K562 (cell line): ENCODE measurements around the gene YBX2. TPM values are rescaled to one million over a fixed set of nuclear protein-coding genes. Genes with fewer than 3 reads are reported as not detected.
A peak's percentile ranks its signal among the peaks of the same experiment; 100 is the strongest.

Experiments
- CTCFL ChIP-seq: IDR thresholded peaks from 2 replicates; pipeline ENCODE4 v1.6.1; 2011; ENCODE audit warnings: borderline replicate concordance, low read depth, mild to moderate bottlenecking, moderate library complexity, low read length; ENCODE audit not compliant: insufficient read depth, poor library complexity, severe bottlenecking
- DACH1 ChIP-seq: fragments of 450-650 bp; IDR thresholded peaks from 2 replicates; pipeline ENCODE4 v1.6.1; 2018; ENCODE audit not compliant: partially characterized antibody
- HNRNPK ChIP-seq: fragments of 200-400 bp; formaldehyde crosslinking; IDR thresholded peaks from one replicate; pipeline ENCODE4 v1.6.1; 2018; ENCODE audit warnings: mild to moderate bottlenecking, low read depth, low read length; ENCODE audit not compliant: poor library complexity, severe bottlenecking
- L3MBTL2 ChIP-seq: fragments of 450-650 bp; IDR thresholded peaks from 2 replicates; pipeline ENCODE4 v1.6.1; 2016; ENCODE audit warnings: mild to moderate bottlenecking, moderate library complexity
- MAX ChIP-seq: sonication (generic); formaldehyde crosslinking; IDR thresholded peaks from 2 replicates; pipeline ENCODE4 v1.9.0; 2022; ENCODE audit warnings: mild to moderate bottlenecking, missing genetic modification reagents
- MXD1 ChIP-seq: fragments of 250-450 bp; sonication (Bioruptor Pico); IDR thresholded peaks from 2 replicates; pipeline ENCODE4 v1.8.0; 2021; ENCODE audit warnings: borderline replicate concordance, mild to moderate bottlenecking, moderate library complexity; ENCODE audit not compliant: poor library complexity, severe bottlenecking
- MYC ChIP-seq, 2 experiments: fragments of 250-450 bp in 1 of 2; sonication (Bioruptor Pico) in 1 of 2; IDR thresholded peaks; 2 replicates each; pipeline versions ENCODE4 v1.5.1 to v1.6.1; 2012 to 2021; ENCODE audit warnings: low read depth in 2 of 2, borderline replicate concordance in 1 of 2, improper control_type of control experiment in 1 of 2, low read length in 1 of 2, mild to moderate bottlenecking in 1 of 2, moderate library complexity in 1 of 2
- NCOR1 ChIP-seq: fragments of 450-650 bp; IDR thresholded peaks from 2 replicates; pipeline ENCODE4 v1.6.1; 2016; ENCODE audit warnings: mild to moderate bottlenecking, moderate library complexity
- PRDM10 ChIP-seq: fragments of 450-650 bp; IDR thresholded peaks from 2 replicates; pipeline ENCODE4 v1.6.1; 2018; ENCODE audit not compliant: partially characterized antibody
- PURB ChIP-seq: sonication (generic); formaldehyde crosslinking; IDR thresholded peaks from 2 replicates; pipeline ENCODE4 v1.9.0; 2021; ENCODE audit warnings: low read depth, mild to moderate bottlenecking, missing genetic modification reagents
- TAL1 ChIP-seq: fragments of 450-650 bp; IDR thresholded peaks from 2 replicates; pipeline ENCODE4 v1.6.1; 2016; ENCODE audit warnings: mild to moderate bottlenecking
- TCF3 ChIP-seq: sonication (generic); formaldehyde crosslinking; IDR thresholded peaks from 2 replicates; pipeline ENCODE4 v1.4.0; 2020; ENCODE audit warnings: mild to moderate bottlenecking, missing genetic modification reagents
- TEAD1 ChIP-seq, 2 experiments: fragments of 450-650 bp in 1 of 2; sonication (generic) in 1 of 2; formaldehyde crosslinking; IDR thresholded peaks; 2 replicates each; pipeline versions ENCODE4 v1.4.0 to v1.8.0; 2020 to 2022; ENCODE audit warnings: mild to moderate bottlenecking in 2 of 2, missing genetic modification reagents in 1 of 2
- TFAP4 ChIP-seq: sonication (generic); formaldehyde crosslinking; IDR thresholded peaks from 2 replicates; pipeline ENCODE4 v1.8.0; 2022; ENCODE audit warnings: missing genetic modification reagents, mild to moderate bottlenecking, moderate library complexity, borderline replicate concordance
- USF1 ChIP-seq: sonication (generic); formaldehyde crosslinking; IDR thresholded peaks from 2 replicates; pipeline ENCODE4 v1.9.0; 2022; ENCODE audit warnings: mild to moderate bottlenecking, missing genetic modification reagents
- ZNF175 ChIP-seq: fragments of 200-800 bp; sonication (Bioruptor generic); IDR thresholded peaks from 2 replicates; pipeline ENCODE4 v1.6.1; 2016; ENCODE audit warnings: low read depth, mild to moderate bottlenecking, missing genetic modification characterization, missing compliant biosample characterization
- ZNF384 ChIP-seq: IDR thresholded peaks from 2 replicates; pipeline ENCODE4 v1.6.1; 2012; ENCODE audit warnings: low read depth, low read length, improper control_type of control experiment
- ZNF707 ChIP-seq: fragments of 250-450 bp; sonication (Bioruptor Pico); conservative IDR thresholded peaks from 2 replicates; pipeline ENCODE4 v1.8.0; 2022; ENCODE audit warnings: inconsistent platforms, mild to moderate bottlenecking, moderate library complexity
- polyA plus RNA-seq, 8 experiments: library from polyadenylated mRNA; depleted of rRNA in 4 of 8; stranded (reverse) in 5 of 8; unstranded in 3 of 8; fragments of >200 nt; fragmentation: Nextera tagmentation in 2 of 8; fragmentation: Illumina TruSeq in 1 of 8; extraction: Ambion mirVana in 2 of 8; extraction: Trizol in 1 of 8; gene quantifications; 2 replicates each; pipeline versions ENCODE4 v1.2.1 to v1.2.3, GENCODE V29; 2011 to 2014; ENCODE audit warnings: inconsistent platforms in 1 of 8, missing spikeins in 1 of 8
- total RNA-seq, 7 experiments: library from RNA; depleted of rRNA in 6 of 7; stranded (reverse); fragments of >200 nt in 6 of 7; fragmentation: Illumina TruSeq in 2 of 7; extraction: Trizol in 2 of 7; gene quantifications; 2 replicates each; pipeline versions ENCODE4 v1.2.1 to v1.2.3, GENCODE V29; 2011 to 2021; ENCODE audit warnings: low replicate concordance in 1 of 7

Gene YBX2
- total and polyA plus RNA-seq, 9 of the 15 experiments (the other 6 are each of a cell fraction or from before 2014, with no cell fraction given): 0.03 to 0.59 (median 0.27) TPM; not detected in 6

- TF ChIP-seq PRDM10 (no peak), DACH1 (peak; percentile 66), NCOR1 (peak; percentile 26; the same call in 1 of the 2 replicates), HNRNPK (no peak), TFAP4 (CRISPR knock-in tag) (peak; percentile 97), MYC (IDR thresholded peaks at IDR 0.05; ENCODE audit: low read depth, low read length) (peak; percentile 58; the same call in 1 of the 2 replicates), MYC (CRISPR knock-in tag; IDR thresholded peaks at IDR 0.05; ENCODE audit: borderline replicate concordance, low read depth) (no peak), MAX (peak; percentile 66), MXD1 (CRISPR knock-in tag) (no peak), PURB (CRISPR knock-in tag) (no peak), ZNF175 (CRISPR knock-in tag) (0 out of 2 replicates have a peak, but pooled peaks have one; percentile 25), L3MBTL2 (peak; percentile 23; the same call in 1 of the 2 replicates), ZNF384 (peak; percentile 45; the same call in 1 of the 2 replicates), TEAD1 (CRISPR knock-in tag; IDR thresholded peaks at IDR 0.05) (0 out of 4 replicates have a peak, but pooled peaks of 1 of the 2 experiments have one; percentile 17), TAL1 (peak; percentile 36), ZNF707 (CRISPR knock-in tag) (no peak), TCF3 (CRISPR knock-in tag) (peak; percentile 58), CTCFL (no peak), USF1 (CRISPR knock-in tag) (0 out of 2 replicates have a peak, but pooled peaks have one; percentile 28)
Measured at GRCh38 chr17:7282752-7283321, 11.6 kb downstream of the YBX2 start (continued).
